ENCODE data around the gene ANTXR2.

Gene ANTXR2

GRCh38 chr4:80085081-80085480 lies 12.1 kb upstream of the ANTXR2 start:
- DNase-seq (ENCODE audit: low read depth), result no peak
- no peak overlapping the region for H3K4me3 ChIP-seq (ENCODE audit: low read depth, low read length)
- no peak for TF ChIP-seq CTCF (conservative IDR thresholded peaks at IDR 0.05; ENCODE audit: low read depth, low read length)

- TF ChIP-seq CTCF (conservative IDR thresholded peaks at IDR 0.05; ENCODE audit: low read depth, low read length), result no peak
- H3K4me3 ChIP-seq (ENCODE audit: low read depth, low read length), result no peak overlapping the region
- DNase-seq (ENCODE audit: low read depth), result no peak
Measured at GRCh38 chr4:80082693-80083092, 9.7 kb upstream of the ANTXR2 start.

- H3K4me3 ChIP-seq (ENCODE audit: low read depth, low read length), result no peak overlapping the region
- no peak for TF ChIP-seq CTCF (conservative IDR thresholded peaks at IDR 0.05; ENCODE audit: low read depth, low read length)
- no peak for DNase-seq (ENCODE audit: low read depth)
Measured at GRCh38 chr4:80081566-80081965, 8.5 kb upstream of the ANTXR2 start.

GRCh38 chr4:80079255-80079923 lies 6.4 kb upstream of the ANTXR2 start:
- no peak overlapping the region for H3K4me3 ChIP-seq (ENCODE audit: low read depth, low read length)
- no peak for DNase-seq (ENCODE audit: low read depth)
- no peak for TF ChIP-seq CTCF (conservative IDR thresholded peaks at IDR 0.05; ENCODE audit: low read depth, low read length)

GRCh38 chr4:80078346-80079092 lies 5.5 kb upstream of the ANTXR2 start:
- DNase-seq (ENCODE audit: low read depth), result no peak
- TF ChIP-seq CTCF (conservative IDR thresholded peaks at IDR 0.05; ENCODE audit: low read depth, low read length), result no peak
- H3K4me3 ChIP-seq (ENCODE audit: low read depth, low read length), result no peak overlapping the region

- no peak for DNase-seq (ENCODE audit: low read depth)
- H3K4me3 ChIP-seq (ENCODE audit: low read depth, low read length), result no peak overlapping the region
- no peak for TF ChIP-seq CTCF (conservative IDR thresholded peaks at IDR 0.05; ENCODE audit: low read depth, low read length)
Measured at GRCh38 chr4:80077639-80078038, 4.6 kb upstream of the ANTXR2 start.

- no peak for TF ChIP-seq CTCF (conservative IDR thresholded peaks at IDR 0.05; ENCODE audit: low read depth, low read length)
- no peak overlapping the region for H3K4me3 ChIP-seq (ENCODE audit: low read depth, low read length)
- DNase-seq (ENCODE audit: low read depth), result no peak
Measured at GRCh38 chr4:80076681-80077080, 3.7 kb upstream of the ANTXR2 start.

Measured in choroid plexus epithelial cell (primary cell).